GM23338 (cell line): ENCODE results near the gene ZFR. TPM values are rescaled to one million over a fixed set of nuclear protein-coding genes. Genes with fewer than 3 reads are reported as not detected.

ENCODE experiments used
- ATAC-seq: fragments of 200-7000 bp; cut with Tn5 transposase; 3 replicates; pipeline ENCODE4 v1.9.1; 2020
- DNase-seq: peaks from one replicate; pipeline ENCODE4 v3.0.0-alpha.2; 2015; ENCODE audit warnings: low spot score
- H2AFZ ChIP-seq: fragments of 200-600 bp; sonication (generic); 2 replicates; pipeline ENCODE4 v1.8.0; 2016; ENCODE audit warnings: antibody characterized with exemption, mild to moderate bottlenecking, moderate library complexity
- H3F3A ChIP-seq: fragments of 200-600 bp; sonication (generic); replicated peaks from 2 replicates; pipeline ENCODE4 v1.8.0; 2017; ENCODE audit warnings: antibody characterized with exemption, mixed run types, low read depth
- H3K27ac ChIP-seq: fragments of 200-600 bp; sonication (generic); 2 replicates; pipeline ENCODE4 v1.6.1; 2016; ENCODE audit warnings: low read depth
- H3K27me3 ChIP-seq: fragments of 200-600 bp; sonication (generic); 2 replicates; pipeline ENCODE4 v1.8.0; 2016; ENCODE audit warnings: mild to moderate bottlenecking, mixed run types, moderate library complexity; ENCODE audit not compliant: insufficient read depth
- H3K36me3 ChIP-seq: fragments of 200-600 bp; sonication (generic); 2 replicates; pipeline ENCODE4 v1.8.0; 2016; ENCODE audit warnings: mild to moderate bottlenecking; ENCODE audit not compliant: insufficient read depth
- H3K4me1 ChIP-seq: fragments of 200-600 bp; sonication (generic); 2 replicates; pipeline ENCODE4 v1.8.0; 2016; ENCODE audit warnings: mild to moderate bottlenecking, moderate library complexity; ENCODE audit not compliant: insufficient read depth
- H3K4me2 ChIP-seq: fragments of 200-600 bp; sonication (generic); 2 replicates; pipeline ENCODE4 v1.7.1; 2017; ENCODE audit warnings: mixed run types
- H3K4me3 ChIP-seq: fragments of 200-600 bp; sonication (generic); 2 replicates; pipeline ENCODE4 v1.6.1; 2016; ENCODE audit warnings: mixed run types
- H3K79me2 ChIP-seq: fragments of 200-600 bp; sonication (generic); replicated peaks from 2 replicates; pipeline ENCODE4 v1.8.0; 2017; ENCODE audit warnings: mild to moderate bottlenecking; ENCODE audit not compliant: insufficient read depth
- H3K9me2 ChIP-seq: fragments of 200-600 bp; sonication (generic); 2 replicates; pipeline ENCODE4 v1.8.0; 2017; ENCODE audit not compliant: insufficient read depth
- H4K20me1 ChIP-seq: fragments of 200-600 bp; sonication (generic); replicated peaks from 2 replicates; pipeline ENCODE4 v1.8.0; 2017; ENCODE audit warnings: mild to moderate bottlenecking; ENCODE audit not compliant: insufficient read depth
- H3K27ac Mint-ChIP-seq: 2 replicates; pipeline ENCODE4 v1.8.0; 2020; ENCODE audit warnings: inconsistent platforms, mild to moderate bottlenecking, moderate library complexity, mixed read lengths
- H3K27me3 Mint-ChIP-seq: 3 replicates; pipeline ENCODE4 v1.8.0; 2022; ENCODE audit warnings: low read depth, mild to moderate bottlenecking, moderate library complexity, mixed read lengths, inconsistent platforms; ENCODE audit not compliant: insufficient read depth, poor library complexity
- H3K36me3 Mint-ChIP-seq: 3 replicates; pipeline ENCODE4 v1.8.0; 2021; ENCODE audit warnings: low read depth, mild to moderate bottlenecking, inconsistent platforms, moderate library complexity, mixed read lengths
- H3K4me1 Mint-ChIP-seq: 3 replicates; pipeline ENCODE4 v1.8.0; 2020; ENCODE audit warnings: mild to moderate bottlenecking, inconsistent platforms, mixed read lengths
- H3K4me3 Mint-ChIP-seq: 3 replicates; pipeline ENCODE4 v1.8.0; 2021; ENCODE audit warnings: moderate library complexity, mild to moderate bottlenecking, inconsistent platforms, mixed read lengths
- H3K9me3 Mint-ChIP-seq: 3 replicates; pipeline ENCODE4 v1.8.0; 2020; ENCODE audit warnings: moderate library complexity, mild to moderate bottlenecking, inconsistent platforms, mixed read lengths
- CREB1 ChIP-seq: fragments of 250-450 bp; sonication (Bioruptor Pico); IDR thresholded peaks from 2 replicates; pipeline ENCODE4 v1.5.0; 2020; ENCODE audit warnings: low read depth, mild to moderate bottlenecking, moderate library complexity
- EZH2 ChIP-seq: fragments of 200-600 bp; sonication (generic); IDR thresholded peaks from one replicate; pipeline ENCODE4 v1.8.0; 2017; ENCODE audit warnings: antibody characterized with exemption, mild to moderate bottlenecking, low read depth; ENCODE audit not compliant: unreplicated experiment
- EZH2phosphoT487 ChIP-seq: fragments of 200-600 bp; sonication (generic); IDR thresholded peaks from one replicate; pipeline ENCODE4 v1.8.1; 2018; ENCODE audit warnings: antibody characterized with exemption; ENCODE audit not compliant: unreplicated experiment
- JUNB ChIP-seq: IDR thresholded peaks from one replicate; pipeline ENCODE4 v1.6.1; 2016; ENCODE audit warnings: antibody characterized with exemption; ENCODE audit not compliant: unreplicated experiment
- POLR2AphosphoS5 ChIP-seq: IDR thresholded peaks from 2 replicates; pipeline ENCODE4 v1.6.1; 2016; ENCODE audit warnings: antibody characterized with exemption, low read depth
- STAT1 ChIP-seq: IDR thresholded peaks from one replicate; pipeline ENCODE4 v1.6.1; 2016; ENCODE audit warnings: antibody characterized with exemption; ENCODE audit not compliant: unreplicated experiment
- ZNF114 ChIP-seq: fragments of 250-450 bp; sonication (Bioruptor Pico); IDR thresholded peaks from 2 replicates; pipeline ENCODE4 v1.5.0; 2020; ENCODE audit warnings: mild to moderate bottlenecking, moderate library complexity
- ZNF331 ChIP-seq: fragments of 250-450 bp; sonication (Bioruptor Pico); IDR thresholded peaks from 2 replicates; pipeline ENCODE4 v1.5.0; 2020; ENCODE audit warnings: low read depth, mild to moderate bottlenecking, moderate library complexity
- ZNF462 ChIP-seq: fragments of 250-450 bp; sonication (Bioruptor Pico); IDR thresholded peaks from 2 replicates; pipeline ENCODE4 v1.5.0; 2020; ENCODE audit warnings: mild to moderate bottlenecking, moderate library complexity
- polyA plus RNA-seq: library from polyadenylated mRNA; unstranded; fragments of >200 nt; fragmentation: Nextera tagmentation; extraction: Ambion mirVana; gene quantifications from 2 replicates; pipeline ENCODE4 v1.2.1, GENCODE V29; 2016
- total RNA-seq: library from RNA; depleted of rRNA; stranded (reverse); fragments of >200 nt; shearing (Covaris generic); gene quantifications from 2 replicates; pipeline ENCODE4 v1.2.3, GENCODE V29; 2014
- TF ChIP-seq, protein P1 (sequence below), 2 experiments: fragments of 200-600 bp in 1 of 2; sonication (generic) in 1 of 2; conservative IDR thresholded peaks; 2 replicates each; pipeline versions ENCODE4 v1.5.1 to v1.6.1; 2016 to 2017; ENCODE audit warnings: antibody characterized with exemption in 2 of 2, low read depth in 2 of 2, mild to moderate bottlenecking in 2 of 2, moderate library complexity in 1 of 2

The ZFR gene
- total and polyA plus RNA-seq, 2 experiments from 2014 or later: 92.4 to 103 TPM

- TF ChIP-seq POLR2AphosphoS5: no peak
- TF ChIP-seq, protein P1, sequence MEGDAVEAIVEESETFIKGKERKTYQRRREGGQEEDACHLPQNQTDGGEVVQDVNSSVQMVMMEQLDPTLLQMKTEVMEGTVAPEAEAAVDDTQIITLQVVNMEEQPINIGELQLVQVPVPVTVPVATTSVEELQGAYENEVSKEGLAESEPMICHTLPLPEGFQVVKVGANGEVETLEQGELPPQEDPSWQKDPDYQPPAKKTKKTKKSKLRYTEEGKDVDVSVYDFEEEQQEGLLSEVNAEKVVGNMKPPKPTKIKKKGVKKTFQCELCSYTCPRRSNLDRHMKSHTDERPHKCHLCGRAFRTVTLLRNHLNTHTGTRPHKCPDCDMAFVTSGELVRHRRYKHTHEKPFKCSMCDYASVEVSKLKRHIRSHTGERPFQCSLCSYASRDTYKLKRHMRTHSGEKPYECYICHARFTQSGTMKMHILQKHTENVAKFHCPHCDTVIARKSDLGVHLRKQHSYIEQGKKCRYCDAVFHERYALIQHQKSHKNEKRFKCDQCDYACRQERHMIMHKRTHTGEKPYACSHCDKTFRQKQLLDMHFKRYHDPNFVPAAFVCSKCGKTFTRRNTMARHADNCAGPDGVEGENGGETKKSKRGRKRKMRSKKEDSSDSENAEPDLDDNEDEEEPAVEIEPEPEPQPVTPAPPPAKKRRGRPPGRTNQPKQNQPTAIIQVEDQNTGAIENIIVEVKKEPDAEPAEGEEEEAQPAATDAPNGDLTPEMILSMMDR (conservative IDR thresholded peaks at IDR 0.05; ENCODE audit: low read depth in 2 of 2): no peak
Observed at GRCh38 chr5:32419791-32420190, 24.7 kb downstream of the ZFR start (continued).

- Histone ChIP-seq H4K20me1 (peaks cover 6% of the 10 kb centered on the region; the same call in 1 of the 2 replicates), H3K4me3 (no peak overlapping the region), H3F3A (no peaks in the 10 kb centered on the region), H3K4me1 (no peaks in the 10 kb centered on the region), H3K36me3 (peaks cover 39% of the 10 kb centered on the region; the same call in 1 of the 2 replicates), H3K9me2 (no peaks in the 10 kb centered on the region), H3K79me2 (peaks cover 21% of the 10 kb centered on the region), H3K27me3 (no peaks in the 10 kb centered on the region), H2AFZ (no peak overlapping the region), H3K4me2 (no peak overlapping the region), H3K27ac (no peak overlapping the region)
- Mint-ChIP-seq H3K4me1 (no peaks in the 10 kb centered on the region), H3K36me3 (peaks cover 72% of the 10 kb centered on the region), H3K27me3 (no peaks in the 10 kb centered on the region), H3K27ac (no peak overlapping the region), H3K4me3 (no peak overlapping the region), H3K9me3 (no peaks in the 10 kb centered on the region; the same call in 2 of the 3 replicates)
- ATAC-seq: no peak
- DNase-seq: no peak
- TF ChIP-seq, protein P1 (conservative IDR thresholded peaks at IDR 0.05; ENCODE audit: low read depth in 2 of 2): no peak
- TF ChIP-seq EZH2phosphoT487: no peak
- TF ChIP-seq POLR2AphosphoS5: no peak
- TF ChIP-seq STAT1: no peak
- no peak for TF ChIP-seq EZH2
- TF ChIP-seq CREB1: no peak
- TF ChIP-seq ZNF331 (CRISPR knock-in tag): no peak
- TF ChIP-seq ZNF114 (CRISPR knock-in tag): no peak
- no peak for TF ChIP-seq JUNB
- no peak for TF ChIP-seq ZNF462
Observed at GRCh38 chr5:32413466-32414263, 30.9 kb downstream of the ZFR start.
